CD4-positive, alpha-beta T cell treated with Interleukin-17A for 1 hour (primary cell): ENCODE measurements around the gene PCGF6.
"Not testable (repeated sequence)": the region's sequence is repeated elsewhere in the genome, so short reads cannot be mapped to it uniquely, and the experiment has no call there.

Experiments
- DNase-seq: peaks from one replicate; pipeline ENCODE4 v3.0.0-alpha.2; 2020

The PCGF6 gene, protein sequence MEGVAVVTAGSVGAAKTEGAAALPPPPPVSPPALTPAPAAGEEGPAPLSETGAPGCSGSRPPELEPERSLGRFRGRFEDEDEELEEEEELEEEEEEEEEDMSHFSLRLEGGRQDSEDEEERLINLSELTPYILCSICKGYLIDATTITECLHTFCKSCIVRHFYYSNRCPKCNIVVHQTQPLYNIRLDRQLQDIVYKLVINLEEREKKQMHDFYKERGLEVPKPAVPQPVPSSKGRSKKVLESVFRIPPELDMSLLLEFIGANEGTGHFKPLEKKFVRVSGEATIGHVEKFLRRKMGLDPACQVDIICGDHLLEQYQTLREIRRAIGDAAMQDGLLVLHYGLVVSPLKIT

DNA sequence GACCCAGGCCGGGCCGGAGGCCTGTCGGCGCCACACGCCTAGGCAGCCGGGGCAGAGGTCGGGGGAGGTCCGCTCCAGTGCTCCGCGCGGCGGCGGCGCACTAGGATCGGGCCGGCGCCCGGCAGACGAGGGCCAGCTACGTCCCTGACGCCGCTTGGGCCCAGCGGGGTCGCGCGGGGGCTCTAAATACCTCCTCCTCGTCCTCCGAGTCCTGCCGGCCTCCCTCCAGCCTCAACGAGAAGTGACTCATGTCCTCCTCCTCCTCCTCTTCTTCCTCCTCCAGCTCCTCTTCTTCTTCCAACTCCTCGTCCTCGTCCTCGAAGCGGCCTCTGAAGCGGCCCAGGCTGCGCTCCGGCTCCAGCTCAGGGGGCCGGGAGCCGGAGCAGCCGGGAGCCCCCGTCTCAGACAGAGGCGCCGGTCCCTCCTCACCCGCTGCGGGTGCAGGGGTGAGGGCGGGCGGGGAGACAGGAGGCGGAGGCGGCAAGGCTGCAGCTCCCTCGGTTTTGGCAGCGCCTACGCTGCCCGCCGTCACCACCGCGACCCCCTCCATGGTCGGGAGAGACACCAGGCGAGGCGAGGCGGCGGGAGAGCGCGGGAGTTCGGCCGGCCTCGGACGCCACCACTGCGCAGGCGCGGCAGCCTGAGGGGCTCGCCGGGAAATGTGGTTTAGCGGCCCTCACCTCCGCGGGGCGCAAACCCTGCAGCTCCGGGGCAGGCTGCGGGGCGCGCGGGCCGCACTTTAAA lies at the start of gene PCGF6:
TSS of gene PCGF6 (minus strand) at position 624 of the 744 bp plus-strand sequence. CDS start at position 550, 74 bp downstream.
- peak; percentile 75 for DNase-seq

DNA sequence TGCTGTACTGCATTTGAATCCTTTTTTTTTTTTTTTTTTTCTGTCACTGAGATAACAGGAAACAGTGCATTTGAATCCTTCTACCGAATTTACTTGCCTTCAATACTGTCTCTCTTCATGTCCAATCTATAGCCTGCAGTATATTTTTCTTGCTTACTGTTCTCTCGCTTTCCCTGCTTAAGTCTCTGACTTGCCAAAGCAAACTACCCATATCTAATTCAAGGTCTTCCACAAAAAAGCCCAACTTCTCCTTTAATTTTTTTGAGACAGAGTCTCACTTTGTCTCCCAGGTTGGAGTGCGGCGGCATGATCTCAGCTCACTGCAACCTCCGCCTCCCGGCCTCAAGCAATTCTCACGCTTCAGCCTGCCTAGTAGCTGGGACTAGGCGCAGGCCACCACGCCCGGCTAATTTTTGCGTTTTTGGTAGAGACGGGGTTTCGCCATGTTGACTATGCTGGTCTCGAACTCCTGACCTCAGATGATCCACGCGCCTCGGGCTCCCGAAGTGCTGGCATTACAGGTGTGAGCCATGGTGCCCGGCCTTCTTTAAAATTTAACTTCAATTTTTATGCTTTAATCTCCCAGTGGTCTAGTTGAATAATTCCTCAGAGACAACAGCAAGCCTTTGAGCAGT lies 46.4 kb upstream of the PCGF6 start:
- no peak for DNase-seq

DNA sequence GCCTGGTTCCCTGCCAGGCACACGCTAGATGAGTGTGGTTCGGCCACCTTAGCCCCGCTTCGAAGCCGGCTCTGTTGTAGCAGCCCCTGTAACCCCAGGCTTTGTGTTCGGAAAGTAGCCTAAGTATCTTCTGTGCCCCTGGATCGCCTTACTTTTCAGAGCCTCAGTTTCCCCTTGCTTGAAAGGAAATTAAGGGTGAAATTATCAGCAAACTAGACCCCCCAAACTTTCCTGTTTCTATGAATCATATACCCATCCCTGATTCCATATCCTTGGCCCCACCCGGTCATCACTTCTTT lies 45.8 kb upstream of the PCGF6 start:
- no peak for DNase-seq

DNA sequence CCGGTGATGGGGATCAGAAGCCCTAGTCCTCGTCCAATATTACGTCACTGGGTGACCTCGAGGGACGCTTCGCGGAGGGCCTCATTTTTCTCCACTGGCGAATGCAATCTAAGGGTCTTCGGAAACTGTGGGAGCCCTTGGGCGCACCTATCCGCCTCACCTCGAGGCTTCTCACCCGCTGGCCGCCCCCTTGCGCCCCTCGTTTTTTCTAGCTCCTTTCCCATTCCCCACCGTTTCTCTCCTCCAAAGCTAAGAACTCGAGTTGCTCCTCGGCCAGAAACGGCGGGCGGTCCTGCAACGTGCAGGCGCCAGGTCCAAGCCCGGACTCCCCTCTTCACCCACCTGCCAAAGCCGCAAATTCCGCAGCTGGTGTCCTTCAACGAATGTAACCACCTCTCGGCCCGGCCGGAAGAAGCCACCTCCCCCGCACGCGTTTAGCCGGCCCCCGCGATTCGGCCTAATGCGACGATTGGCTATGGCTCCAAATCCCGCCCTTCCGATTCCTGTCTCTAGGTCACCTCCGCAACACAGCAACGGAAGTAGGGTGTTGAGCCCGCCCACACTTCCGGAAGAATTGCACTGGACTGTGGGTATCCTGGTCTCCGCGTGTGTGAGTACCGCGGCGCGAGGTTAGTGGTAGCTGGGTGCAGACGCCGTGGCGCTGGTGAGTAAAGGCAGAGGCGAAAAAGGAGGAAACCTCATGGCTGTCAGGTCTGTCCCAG lies 45.3 kb upstream of the PCGF6 start, which contains the start of the genes ATP5MK and PDCD11:
TSS of gene ATP5MK (minus strand) at position 409 of the 722 bp plus-strand sequence. CDS start 4,018 bp downstream, outside the sequence.
TSS of gene PDCD11 (plus strand) at position 560 of the 722 bp plus-strand sequence. CDS start 1,801 bp downstream, outside the sequence.
- DNase-seq, result peak; percentile 96

DNA sequence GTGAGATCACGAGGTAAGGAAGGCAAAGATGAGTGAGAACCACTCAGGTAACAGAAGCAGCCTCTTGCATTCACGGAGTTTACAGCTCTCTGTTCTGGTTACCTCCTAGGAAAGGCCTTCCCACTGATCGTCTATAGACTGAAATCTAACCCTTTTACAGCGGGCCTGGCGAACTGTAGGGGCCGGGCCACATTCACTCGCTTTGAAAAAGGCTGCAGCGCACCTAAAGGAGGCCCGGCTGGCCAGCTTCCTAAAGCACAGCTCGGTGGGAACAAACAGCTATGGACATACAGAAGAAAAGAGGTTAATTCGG lies 44.8 kb upstream of the PCGF6 start:
- no peak for DNase-seq

DNA sequence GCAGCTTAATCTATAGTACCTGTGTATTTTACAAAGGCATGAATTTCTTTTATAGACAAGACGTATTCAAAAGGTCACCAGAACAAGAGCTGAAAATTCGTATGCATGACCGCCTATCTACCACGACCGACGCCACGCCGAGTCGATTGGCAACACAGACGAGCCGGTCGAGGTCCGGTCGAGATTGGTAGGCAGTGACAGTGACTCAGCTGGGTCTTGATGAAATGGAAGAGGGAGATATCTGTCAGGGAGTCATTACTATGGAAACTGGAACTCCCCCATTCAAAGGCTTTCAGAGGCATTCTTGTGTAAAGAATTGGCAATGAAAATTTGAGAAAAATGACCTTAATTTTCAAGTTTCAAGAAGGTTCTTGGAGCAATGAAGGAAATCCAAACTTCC lies 43.2 kb upstream of the PCGF6 start:
- DNase-seq, result no peak

DNA sequence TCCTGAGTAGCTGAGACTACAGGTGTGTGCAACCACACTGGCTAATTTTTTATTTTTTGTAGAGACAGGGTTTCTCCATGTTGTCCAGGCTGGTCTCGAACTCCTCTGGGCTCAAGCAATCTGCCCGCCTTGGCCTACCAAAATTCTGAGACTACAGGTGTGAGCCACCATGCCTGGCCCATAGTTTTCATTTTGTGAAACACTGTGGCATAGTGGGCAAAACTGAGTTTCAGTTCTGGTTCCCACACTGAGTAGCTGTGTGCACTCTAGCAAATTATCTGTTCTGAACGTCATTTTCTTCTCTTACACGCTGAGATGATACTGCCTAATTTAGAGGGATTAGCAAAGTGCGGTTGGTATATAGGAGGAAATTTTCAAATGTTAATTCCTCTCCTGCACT lies 31.8 kb upstream of the PCGF6 start:
- no peak for DNase-seq

DNA sequence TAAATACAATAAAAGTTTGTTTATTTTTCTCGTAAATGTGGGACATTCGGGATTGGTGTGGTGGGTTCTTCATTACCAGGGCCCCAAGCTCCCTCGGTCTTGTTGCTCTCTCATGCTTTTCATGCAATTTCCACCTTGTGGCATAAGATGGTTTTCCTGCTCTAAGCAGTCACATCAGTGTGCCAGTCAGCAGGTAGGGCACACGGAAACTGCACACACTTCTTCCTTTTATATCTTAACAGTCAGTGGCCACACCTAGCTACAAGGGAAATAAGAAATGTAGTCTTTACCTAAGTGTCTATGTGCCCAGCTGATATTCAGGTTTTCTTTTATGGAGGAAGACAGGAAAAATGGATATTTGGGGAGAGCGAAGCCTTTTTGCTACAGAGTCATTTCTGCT lies 23.3 kb upstream of the PCGF6 start:
- DNase-seq, result no peak

DNA sequence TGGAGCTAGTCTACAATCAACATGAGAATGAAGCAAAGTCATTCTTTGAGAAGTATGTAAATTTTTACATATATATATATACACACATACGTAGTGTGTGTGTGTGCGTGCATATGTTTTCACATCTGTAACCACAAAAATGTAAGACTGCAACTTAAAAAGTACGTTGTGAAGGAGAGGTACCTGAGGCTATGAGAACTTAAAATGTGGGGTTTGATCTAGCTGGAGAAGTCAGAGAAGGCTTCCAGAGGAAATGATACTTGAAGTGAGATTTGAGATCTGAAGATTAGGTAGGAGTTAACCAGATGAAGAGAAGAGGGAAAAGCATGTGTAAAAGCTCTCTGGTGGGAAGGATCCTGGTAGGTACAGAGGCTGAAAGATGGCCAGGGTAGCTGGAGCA lies 22.6 kb upstream of the PCGF6 start:
- no peak for DNase-seq

DNA sequence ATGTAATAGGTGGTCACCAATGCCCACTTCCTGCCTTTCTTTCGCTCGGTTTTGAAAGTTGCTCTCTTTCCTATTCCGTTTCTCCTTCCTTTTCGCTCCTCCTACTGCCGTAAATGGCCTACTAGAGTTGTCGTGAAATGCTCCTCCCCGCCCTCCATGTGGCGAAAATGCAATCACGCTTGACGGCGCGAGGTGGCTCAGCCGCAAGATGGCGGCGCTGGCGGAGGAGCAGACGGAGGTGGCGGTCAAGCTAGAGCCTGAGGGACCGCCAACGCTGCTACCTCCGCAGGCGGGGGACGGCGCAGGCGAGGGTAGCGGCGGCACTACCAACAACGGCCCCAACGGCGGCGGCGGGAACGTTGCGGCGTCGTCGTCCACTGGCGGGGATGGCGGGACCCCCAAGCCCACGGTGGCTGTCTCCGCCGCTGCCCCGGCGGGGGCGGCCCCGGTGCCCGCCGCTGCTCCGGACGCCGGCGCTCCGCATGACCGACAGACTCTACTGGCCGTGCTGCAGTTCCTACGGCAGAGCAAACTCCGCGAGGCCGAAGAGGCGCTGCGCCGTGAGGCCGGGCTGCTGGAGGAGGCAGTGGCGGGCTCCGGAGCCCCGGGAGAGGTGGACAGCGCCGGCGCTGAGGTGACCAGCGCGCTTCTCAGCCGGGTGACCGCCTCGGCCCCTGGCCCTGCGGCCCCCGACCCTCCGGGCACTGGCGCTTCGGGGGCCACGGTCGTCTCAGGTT lies 17.0 kb upstream of the PCGF6 start, which contains the start of gene TAF5:
TSS of gene TAF5 (plus strand) at position 195 of the 737 bp plus-strand sequence. CDS start at position 209, 14 bp downstream.
- DNase-seq, result peak; percentile 95

DNA sequence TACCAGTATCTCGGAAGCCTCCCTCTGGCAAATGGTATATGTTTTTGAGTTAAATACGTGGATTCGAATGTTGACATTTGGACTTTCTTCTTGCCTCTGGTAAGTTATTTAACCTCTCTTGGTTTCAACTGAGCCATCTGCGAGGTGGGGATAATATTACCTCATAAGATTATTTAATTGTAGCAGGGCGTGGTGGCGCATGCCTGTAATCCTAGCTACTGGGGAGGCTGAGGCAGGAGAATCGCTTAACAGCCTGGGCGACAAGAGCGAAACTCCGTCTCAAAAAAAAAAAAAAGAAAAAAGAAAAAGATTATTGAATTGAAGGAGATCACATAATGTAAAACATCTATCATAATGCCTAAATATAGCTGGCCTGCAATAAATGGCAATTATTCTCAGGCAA lies 16.4 kb upstream of the PCGF6 start:
- no peak for DNase-seq

DNA sequence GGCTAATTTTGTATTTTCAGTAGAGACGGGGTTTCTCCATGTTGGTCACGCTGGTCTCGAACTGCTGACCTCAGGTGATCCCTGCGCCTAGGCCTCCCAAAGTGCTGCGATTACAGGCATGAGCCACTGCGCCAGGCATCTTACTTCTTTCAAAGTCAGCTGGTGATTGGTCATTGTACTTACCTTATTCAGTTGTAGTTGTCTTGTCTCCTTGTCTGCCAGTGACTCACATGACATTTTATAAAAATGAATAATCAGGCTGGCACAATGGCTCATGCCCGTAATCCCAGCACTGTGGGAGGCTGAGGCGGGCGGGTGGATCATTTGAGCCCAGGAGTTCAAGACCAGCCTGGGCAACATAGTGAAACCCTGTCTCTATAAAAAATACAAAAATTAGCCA lies 9.9 kb upstream of the PCGF6 start:
- not testable (repeated sequence) for DNase-seq

DNA sequence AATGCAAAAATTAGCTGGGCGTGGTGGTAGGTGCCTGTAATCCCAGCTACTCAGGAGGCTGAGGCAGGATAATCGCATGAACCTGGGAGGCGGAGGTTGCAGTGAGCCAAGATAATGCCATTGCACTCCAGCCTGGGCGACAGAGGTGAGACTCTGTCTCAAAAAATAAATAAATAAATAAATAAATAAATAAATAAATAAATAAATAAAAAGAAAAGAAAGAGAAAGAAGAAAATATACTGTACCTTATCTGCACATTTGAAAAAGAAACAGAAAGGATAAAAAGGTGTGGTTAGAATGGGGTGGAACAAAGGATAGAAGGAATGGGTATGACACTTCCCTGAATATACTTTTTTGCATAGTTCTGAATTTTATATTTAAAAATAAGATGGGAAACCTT lies 8.6 kb upstream of the PCGF6 start:
- not testable (repeated sequence) for DNase-seq

DNA sequence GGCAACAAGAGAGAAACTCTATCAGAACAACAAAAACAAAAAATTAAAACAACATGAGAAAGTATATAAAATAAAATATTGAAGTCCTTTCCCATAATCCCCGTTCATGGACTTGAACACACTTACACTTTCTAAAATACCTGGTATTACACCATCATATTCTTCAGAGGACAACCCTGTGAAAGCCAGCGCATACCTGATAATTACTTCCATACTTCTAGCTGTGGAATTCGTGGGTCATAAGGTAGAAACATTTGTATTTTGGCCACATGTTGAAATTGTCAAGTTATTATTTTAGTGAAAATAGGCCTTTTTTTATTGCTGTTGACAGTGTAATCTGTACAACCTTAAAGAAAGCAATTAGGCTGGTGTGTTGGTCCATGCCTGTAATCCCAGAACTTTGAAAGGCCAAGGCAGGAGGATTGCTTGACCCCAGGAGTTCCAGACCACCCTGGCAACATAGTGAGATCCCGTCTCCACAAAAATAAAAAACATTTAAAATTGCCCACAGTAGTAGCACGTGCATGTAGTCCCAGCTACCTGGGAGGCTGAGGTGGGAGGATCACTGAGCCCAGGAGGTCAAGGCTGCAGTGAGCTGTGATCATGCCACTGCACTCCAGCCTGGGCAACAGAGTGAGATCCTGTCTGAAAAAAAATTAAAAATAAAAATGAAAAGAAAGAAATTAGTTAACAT lies 5.1 kb upstream of the PCGF6 start:
- no peak for DNase-seq

DNA sequence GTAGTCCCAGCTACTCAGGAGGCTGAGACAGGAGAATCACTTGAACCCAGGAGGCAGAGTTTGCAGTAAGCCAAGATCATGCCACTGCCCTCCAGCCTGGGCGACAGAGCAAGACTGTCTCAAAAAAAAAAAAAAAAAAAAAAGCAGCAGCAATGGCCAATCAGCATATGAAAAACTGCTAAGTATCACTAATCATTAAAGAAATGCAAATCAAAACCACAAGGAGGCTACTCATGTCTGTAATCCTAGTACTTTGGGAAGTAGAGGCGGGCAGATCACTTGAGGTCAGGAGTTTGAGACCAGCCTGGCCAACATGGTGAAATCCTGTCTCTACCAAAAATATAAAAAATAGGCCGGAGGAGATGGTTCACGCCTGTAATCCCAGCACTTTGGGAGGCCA lies 3.6 kb upstream of the PCGF6 start:
- not testable (repeated sequence) for DNase-seq

DNA sequence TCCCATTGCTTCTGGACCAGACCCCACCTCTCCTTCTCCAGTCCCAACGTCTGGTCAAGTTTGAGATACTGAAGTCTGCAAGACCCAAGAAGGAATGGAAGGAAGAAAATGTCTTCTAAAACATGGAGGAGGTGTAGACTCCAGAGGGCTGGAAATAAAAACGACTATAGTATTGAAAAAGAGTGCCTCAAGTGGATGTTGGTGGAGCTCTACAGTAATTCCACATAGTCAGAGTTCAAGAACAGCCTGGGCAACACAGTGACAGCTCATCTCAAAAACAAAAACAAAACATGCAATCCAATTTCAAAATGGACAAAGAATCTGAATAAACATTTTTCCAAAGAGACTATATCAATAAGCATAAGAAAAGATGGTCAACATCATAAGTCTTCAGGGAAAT lies 2.3 kb upstream of the PCGF6 start:
- DNase-seq, result no peak

DNA sequence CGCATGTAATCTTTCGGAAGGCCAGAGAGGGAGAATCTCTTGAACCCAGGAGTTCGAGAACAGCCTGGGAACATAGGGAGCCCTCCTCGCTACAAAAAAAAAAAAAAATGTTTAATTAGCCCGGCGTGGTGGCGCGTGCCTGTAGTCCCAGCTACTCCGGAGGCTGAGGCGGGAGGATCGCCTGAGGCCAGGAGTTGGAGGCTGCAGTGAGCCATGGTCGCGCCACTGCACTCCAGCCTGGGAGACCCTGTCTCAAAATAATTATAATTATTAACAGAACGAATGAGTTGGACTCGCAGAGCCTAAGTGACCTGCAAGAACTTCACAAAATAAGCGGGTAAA lies 794 bp downstream of the PCGF6 start:
- no peak for DNase-seq

DNA sequence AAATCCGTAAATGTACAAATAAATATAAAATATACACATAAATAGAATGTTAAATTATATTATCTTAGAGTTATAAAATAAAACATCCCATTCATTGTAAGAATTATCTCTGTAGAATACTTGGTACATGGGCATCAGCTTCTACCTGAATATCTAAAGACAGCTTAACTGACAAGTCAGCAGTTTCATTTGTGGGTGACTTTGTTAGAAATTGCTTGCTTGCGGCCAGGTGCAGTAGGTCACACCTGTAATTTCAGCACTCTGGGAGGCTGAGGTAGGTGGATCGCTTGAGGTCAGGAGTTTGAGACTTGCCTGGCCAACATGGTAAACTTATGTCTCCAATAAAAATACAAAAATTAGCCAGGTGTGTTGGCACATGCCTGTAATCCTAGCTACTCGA lies 14.6 kb downstream of the PCGF6 start:
- no peak for DNase-seq

DNA sequence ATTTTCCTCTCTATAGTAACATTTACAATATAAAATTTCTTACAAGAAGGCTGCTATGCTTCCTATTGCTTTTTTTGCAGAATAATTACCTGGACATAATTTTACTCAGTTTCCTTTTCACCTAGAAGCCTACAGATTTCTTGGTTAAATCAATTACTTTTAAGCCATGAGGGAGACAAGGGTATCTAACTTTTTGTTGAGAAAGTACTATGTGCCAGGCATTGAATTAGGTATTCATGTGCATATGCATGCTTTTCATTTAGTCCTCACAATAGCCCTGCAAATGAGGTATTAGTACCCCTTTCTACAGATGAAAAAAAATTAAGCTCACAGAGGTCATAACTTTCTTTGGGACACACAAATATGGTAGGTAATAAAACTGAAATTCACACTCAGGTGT lies 16.4 kb downstream of the PCGF6 start:
- DNase-seq, result no peak

DNA sequence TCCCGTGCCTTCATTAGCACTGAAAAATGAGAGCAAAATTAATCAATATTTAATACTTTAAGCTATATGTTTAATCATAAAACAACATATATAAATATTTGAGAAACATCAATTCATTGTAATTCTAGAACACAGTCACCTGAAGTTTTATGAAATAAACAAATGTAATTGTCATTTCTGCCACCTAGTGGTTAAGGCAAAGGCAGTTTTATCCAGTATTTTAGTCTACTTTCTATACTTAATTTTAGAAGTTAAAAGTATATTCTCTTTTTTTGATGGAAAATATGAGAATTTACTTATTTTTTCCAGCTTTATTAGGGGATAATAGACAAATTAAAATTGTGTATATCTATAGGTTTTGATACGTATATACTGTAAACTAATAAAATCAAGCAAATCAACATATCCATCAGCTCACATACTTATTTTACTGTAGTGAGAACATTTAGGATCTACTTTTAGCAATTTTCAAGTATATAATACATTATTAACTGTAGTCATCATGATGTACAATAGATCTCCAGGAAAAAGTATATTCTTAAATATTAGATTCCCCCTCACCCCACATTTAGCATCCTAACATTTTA lies 16.9 kb downstream of the PCGF6 start:
- peak; percentile 33 for DNase-seq

DNA sequence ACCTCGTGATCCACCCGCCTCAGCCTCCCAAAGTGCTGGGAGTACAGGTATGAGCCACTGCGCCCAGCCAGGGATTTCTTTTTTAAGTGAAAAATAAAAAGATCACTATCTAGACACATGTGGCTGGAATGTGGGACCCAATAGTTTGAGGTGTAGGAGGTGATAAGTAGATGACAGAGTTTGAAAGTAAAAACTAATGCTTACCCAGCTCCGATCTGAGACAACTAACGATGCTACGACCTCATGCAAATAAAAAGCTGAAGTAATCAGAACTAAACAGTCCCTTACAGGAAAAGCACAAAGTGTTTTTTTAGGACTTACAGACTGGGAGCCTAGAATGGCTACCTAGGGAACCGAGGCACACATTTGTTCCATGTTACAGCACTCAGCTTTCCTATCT lies 23.0 kb downstream of the PCGF6 start:
- no peak for DNase-seq

DNA sequence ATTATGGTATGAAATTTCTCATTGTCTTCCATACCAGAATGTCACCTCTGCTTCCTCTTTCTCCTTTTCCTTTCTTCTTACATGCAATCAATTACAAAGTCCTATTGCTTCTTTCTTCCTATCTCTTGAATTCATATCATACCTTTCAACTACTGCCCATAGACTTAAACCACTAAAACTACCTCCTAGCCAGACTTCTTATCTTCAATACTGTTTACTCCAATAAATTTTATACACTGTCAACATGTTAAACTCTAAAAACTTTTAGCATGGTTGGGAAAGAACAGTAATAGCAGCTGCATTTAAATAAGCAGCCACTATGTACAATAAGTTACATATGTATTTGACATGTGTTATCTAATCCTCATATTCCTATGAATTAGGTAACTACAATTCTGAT lies 34.9 kb downstream of the PCGF6 start:
- DNase-seq, result no peak
